IPS-18c (cell line): ENCODE results near the gene CRISPLD2.
"Not testable (repeated sequence)": the region's sequence is repeated elsewhere in the genome, so short reads cannot be mapped to it uniquely, and the experiment has no call there.

Experiments used
- H3K4me3 ChIP-seq: 2 replicates; pipeline ENCODE4 v1.7.0; 2013; ENCODE audit warnings: low read depth, mild to moderate bottlenecking, low read length, moderate library complexity; ENCODE audit not compliant: insufficient read depth
- H3K9me3 ChIP-seq: one replicate; pipeline ENCODE4 v1.6.1; 2013; ENCODE audit warnings: mild to moderate bottlenecking, low read length, moderate library complexity; ENCODE audit not compliant: control insufficient read depth, insufficient read depth

CRISPLD2 gene

DNA sequence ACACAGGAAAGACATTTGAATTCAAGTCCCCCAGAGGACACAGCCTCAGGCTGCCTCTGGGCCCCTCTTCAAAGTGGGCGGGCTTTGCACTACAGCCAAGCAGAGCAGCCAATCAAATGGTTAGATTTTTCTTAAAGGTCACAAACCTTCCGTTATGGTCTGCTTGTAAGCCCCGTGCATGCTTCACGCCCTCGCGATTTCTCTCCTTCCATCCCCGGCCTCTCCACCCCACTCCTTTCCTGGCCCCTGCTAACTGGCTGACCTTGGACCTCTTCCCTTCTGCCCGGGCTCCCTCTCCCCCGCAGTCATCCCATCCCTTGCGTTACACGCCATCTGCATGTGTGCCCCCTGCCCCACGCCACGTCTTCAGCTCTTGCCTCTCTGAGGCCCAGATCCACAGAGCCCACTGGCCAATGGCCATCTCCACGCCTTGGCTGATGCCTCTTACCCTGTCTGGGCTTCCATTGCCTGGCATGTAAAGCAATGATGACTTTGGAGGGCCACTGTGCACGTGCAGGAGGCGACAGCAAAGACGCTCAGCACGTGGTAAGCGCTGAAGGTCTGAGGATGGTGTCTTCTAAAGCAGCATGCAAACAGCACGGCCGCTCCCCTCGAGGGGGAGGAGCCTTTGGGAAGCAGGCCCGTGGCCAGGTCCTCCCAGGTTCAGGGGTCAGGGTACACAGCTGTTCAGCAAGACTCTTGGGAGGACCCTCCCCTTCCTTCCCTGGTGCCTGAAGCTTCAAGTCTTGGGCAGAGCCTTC lies 104.7 kb downstream of the CRISPLD2 start:
- H3K9me3 ChIP-seq: no peaks in the 10 kb centered on the region
- H3K4me3 ChIP-seq: no peak overlapping the region

DNA sequence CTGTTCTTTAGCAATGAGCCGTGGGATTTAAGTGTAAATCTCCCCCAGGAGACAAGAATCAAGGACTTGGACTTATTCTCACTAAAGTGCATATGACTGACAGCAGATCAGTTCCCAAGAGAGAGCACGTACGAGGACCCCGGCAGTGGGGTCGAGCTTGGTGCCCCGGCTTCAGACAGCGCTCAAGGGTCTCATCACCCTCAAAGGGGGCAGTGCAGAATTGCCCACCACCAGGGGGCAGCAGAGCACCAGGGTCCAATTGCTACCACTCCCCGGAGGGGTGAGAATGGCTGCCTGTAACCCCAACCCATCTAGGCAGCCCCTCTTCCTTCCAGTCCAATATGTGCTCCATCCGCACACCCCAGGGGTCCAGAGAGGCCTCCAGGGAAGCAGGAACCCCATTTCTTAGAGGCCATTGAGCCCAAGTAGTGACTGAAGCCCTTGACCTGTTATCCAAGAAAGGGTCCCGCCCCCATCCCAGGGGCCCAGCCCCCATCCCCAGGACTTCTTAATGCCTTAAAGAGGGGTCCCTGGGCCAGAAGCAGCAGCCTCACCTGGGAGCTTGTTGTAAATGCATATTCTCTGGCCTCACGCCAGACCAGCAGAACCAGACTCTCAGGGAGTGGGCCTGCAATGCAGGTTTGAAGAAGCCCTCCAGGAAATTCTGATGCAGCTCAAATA lies 105.4 kb downstream of the CRISPLD2 start:
- no peaks in the 10 kb centered on the region for H3K9me3 ChIP-seq
- H3K4me3 ChIP-seq: no peak overlapping the region

DNA sequence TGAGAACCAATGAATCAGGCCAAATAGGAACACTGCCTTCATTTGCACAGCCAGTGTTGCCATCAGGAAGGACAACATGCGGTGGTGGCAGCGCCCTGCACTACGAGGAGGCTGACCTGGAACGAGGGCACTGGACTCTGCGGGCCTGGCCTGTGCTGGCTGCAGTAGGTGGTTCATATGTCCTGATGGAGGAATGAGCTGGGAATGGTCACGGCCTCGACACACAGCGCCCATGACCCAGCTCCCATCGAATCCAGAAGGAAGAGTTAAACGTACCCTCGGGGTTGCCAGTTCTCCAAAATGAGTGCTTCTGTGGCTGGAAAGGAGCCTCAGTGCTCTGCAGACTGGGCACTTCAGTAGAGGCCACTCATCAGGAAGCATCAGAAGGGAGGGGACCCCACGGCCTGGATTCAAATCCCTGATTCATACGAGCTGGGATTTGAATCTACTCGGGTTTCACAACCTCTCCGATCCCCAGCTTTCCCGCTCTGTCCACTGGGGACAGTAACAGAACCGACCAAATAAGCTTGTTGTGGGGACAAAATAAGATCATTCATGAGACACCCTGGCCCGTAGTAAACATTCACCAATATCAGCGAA lies 106.1 kb downstream of the CRISPLD2 start:
- H3K4me3 ChIP-seq: no peak overlapping the region
- H3K9me3 ChIP-seq: no peaks in the 10 kb centered on the region

DNA sequence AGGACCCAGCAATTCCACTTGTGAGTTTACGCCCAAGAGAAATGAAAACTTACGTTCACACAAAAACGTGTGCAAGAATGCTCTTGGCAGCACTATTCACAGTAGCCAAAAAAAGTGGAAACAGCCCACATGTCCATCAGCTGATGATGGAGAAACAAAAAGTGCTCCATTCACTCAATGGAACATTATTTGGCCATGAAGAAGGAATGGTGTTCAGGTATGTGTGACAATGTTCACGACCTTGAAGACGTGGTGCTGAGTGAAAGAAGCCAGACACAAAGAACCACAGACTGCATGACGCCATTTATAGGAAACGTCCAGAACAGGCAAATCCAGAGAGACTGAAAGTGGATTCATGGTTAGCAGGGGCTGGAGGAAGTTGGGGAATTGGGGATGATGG lies 106.7 kb downstream of the CRISPLD2 start:
- no peak overlapping the region for H3K4me3 ChIP-seq
- H3K9me3 ChIP-seq: no peaks in the 10 kb centered on the region

DNA sequence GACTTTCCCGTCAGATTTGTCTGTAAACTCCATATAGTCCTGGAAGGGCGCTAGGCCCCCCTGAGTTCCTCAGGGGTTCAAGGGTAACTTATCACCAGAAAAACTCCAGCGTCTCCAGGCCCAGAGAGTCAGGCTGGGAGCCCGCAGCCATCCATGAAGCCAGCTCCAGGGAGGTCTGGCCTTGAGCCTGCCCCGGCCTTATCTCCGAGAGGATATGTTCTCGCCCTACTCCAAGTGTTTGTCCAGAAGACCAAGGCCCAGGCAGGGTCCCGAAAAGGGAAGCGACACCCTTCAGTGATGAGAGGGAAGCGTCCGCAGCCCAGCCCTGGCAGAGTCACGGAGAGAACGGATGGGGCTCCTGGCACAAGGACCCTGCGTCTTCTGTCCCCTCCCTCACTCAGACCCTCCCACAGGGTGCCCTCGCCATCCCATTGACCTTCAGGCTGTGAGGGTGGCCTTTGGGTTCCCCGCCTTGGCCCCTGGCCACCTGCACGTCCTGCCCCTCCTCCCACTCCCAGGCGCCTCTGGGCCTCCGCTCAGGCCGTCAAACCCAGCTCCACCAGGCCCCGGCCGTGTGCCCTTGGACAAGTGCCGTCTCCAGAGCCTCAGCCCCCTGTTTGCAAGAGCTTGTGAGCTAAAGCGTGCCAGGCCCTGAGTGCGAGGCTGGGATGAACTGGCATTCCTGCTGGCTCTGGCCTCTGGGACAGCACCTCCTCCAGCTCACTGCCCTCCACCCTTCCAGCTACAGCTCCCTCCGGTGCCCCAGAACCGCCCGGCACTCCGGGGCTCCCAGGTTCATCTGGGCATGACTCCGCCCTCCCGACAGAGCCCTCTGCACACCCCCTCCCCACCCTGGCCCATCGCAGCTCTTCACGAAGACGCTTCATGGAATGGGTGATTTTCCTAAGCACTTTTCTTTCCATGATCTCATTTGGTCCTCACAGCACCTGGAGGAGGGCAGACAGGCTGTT lies 108.1 kb downstream of the CRISPLD2 start:
- Histone ChIP-seq H3K4me3 (no peak overlapping the region), H3K9me3 (no peaks in the 10 kb centered on the region)

DNA sequence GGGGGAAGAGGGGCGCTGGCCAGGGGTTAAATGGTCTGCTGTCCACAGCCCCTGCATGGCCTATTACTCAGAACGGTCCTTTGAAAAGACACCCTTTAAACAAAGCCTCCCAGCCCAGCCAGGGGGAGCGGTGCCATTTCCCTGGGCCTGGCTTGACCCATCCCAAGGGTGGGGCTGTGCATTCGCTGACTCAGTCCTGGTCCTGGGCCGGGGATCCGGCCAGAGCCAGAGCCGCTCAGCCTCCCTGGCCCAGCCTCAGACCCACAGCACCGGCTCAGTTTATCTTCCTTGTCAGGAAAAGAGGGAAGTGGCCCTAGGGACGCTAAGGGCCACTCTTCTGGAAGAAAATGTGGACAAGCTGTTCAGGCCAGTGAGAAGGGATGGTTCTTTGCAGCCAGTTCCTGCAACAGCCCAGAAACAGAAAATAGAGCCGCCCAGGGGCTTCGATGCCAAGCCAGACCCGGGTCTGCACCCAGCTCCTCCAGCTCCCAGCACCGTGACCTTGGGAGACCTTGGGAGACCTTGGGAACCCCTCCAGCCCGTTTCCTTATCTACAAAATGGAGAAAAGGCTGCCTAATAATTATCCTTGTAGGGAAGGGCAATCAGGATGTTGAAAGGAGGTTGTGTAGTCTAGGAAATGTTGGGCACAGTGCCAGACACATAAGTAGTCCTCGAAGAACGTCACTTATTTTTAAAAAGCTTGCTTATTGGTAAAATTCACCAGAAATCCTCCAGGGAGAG lies 109.1 kb downstream of the CRISPLD2 start:
- H3K9me3 ChIP-seq: no peaks in the 10 kb centered on the region
- H3K4me3 ChIP-seq: no peak overlapping the region

DNA sequence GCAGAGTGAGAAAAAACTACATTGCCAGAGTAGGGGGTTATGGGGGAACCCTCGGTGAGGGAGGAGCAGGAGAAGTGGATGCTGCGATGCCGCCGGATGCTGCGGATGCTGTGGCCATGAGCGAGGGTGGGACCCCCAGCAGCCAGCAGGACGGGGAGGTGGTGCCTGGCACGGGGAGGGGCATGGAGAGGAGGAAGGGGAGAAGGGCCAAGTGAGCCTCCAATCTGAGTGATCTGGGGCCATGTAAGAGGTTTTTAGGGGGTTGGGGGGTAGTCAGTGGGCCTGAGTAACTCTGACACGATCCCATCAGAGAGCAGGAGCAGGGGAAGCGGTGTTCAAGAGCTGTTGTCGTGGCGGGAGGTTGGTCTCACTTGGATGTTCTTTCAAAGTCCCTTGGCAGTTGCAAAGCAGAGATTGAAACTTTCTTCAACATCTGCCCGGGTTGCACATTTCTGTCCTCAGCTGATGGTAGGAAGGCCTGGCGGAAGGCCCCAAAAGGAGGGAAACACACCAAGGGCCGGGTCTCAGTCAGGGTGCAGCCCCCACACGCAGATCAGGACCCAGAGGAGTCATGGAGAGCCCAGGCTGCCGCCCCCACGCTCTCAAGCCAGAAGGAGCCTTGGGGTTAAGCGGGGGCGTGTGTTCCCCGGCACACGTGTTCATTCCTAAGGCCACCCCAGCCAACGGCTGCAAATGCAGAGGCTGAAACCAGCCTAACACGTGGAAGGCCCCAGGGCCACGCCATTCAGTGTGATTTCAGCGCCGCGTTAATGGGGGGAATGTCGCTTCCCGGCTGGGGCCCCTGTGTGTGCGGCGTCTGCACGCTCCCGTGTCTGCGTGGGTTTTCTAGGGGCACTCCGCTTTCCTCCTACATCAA lies 109.9 kb downstream of the CRISPLD2 start:
- H3K9me3 ChIP-seq: no peaks in the 10 kb centered on the region
- H3K4me3 ChIP-seq: no peak overlapping the region

DNA sequence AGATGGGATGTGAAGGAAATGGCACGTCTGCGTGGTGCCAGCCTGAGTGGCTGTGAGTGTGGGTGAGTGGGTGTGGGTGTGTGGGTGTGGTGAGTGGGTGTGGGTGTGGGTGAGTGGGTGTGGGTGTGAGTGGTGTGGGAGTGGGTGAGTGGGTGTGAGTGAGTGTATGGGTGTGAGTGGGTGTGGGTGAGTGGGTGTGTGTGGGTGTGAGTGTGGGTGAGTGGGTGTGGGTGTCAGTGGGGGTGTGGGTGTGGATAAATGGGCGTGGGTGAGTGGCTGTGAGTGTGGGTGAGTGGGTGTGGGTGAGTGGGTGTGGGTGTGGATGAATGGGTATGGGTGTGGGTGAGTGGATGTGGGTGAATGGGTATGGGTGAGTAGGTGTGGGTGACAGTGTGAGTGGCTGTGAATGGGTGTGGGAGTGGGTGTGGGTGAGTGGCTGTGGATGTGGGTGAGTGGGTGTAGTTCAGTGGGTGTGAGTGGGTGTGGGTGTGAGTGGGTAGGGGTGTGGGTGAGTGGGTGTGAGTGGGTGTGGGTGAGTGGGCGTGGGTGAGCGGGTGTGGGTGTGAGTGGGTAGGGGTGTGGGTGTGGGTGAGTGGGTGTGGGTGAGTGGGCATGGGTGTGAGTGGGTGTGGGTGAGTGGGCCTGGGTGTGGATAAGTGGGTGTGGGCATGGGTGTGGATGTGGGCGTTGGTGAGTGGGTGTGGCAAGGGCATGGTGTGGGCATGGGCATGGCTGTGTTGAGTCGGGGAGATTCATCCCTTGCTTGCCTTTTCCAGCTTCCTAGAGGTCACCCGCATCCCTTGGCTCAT lies 110.7 kb downstream of the CRISPLD2 start:
- Histone ChIP-seq H3K4me3 (no peak overlapping the region), H3K9me3 (no peaks in the 10 kb centered on the region)

DNA sequence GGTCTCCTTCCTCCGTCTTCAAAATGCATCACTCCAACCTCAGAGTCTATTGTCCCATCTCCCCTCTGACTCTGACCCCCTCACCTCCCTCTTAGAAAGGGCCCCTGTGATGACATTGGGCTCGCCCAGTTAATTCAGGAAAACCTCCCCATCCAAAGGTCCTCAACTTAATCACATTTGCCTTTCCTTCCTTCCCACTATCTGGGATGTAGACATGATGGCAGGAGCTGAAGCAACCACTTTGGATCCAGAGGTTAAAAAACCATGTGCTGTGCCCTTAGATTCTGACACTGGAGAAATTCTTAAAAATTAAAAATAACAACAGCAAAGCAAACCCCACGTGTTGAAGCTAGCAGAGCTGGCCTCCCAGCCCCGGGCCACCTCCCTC lies 111.3 kb downstream of the CRISPLD2 start:
- no peak overlapping the region for H3K4me3 ChIP-seq
- H3K9me3 ChIP-seq: no peaks in the 10 kb centered on the region

DNA sequence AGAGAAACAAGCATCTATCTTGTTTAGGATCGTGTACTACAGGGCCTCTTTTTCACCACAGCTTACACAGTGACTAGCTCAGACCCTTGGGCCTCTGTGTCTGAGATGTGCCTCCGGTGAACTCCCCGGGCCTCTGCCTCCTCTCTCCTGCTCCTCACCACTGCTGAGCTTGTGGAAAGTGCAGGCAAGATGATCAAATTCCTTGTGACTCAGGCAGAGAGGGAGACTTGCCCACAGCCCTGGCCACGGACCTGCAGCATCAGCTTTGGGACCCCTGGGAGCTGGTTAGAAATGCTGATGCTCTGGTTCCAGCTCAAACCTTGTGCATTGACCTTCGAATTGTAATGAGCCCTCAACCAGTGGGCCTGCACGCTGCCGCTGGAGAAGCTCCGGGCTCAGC lies 111.7 kb downstream of the CRISPLD2 start:
- H3K4me3 ChIP-seq: no peak overlapping the region
- H3K9me3 ChIP-seq: no peaks in the 10 kb centered on the region

DNA sequence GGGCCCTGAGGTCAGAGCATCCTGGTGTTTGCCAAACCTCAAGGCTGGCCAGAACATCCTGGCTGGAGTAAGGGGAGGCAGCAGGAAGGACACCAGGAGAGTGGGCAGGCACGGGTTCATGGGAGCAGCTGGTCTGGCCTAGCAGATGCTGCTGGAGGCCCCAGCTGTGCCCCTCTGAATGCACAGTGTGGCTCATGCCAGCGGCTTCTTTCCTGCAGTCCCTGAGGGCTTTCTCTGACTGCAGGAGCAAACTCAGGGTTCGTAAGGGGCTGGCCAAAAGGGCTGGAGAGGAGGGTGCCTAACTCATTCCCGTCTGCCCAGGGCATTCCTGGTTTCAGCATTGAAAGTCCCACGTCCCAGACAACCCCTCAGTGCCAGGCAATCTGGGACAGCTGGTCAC lies 112.9 kb downstream of the CRISPLD2 start:
- no peaks in the 10 kb centered on the region for H3K9me3 ChIP-seq

DNA sequence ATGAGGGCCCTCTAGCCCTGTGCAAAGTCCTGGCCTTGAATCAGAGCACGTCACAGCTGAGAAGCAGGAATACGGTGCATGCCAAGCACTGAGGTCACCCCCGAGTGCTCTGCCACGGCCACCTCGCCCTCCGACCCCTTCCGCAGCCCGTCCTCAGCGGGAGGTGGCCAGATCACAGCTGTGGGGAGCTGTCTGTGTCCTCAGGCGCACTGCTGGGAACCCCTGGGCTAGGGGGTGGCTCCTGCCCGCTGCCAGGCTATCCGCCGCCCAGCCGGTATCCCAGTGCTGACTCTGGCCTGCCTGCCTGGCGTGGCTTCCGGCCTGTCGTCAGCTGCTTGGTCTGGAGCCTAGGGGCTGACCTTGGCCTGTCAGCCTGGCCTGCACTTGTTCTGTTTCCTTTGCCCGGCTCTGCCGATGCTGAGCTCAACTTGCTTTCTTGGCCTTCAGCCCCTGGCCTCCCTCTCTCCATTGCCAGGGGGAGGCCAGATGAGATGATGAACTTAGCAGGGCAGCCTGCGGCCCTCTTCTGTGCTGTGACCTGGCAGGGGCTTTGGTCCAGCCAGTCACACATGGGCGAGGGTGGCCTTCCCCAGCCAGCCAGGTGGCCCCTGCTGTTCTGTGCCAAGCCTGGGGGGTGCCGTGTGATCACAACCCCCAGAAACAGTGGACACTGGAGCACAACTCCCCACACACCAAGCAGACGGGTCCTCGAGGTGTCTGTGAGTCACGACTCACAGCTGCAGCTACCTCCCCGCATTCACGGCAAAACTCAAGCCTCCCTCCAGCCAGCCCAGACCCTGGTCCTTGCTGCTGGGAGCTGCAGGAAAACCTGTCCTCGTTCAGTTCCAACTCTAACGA lies 114.2 kb downstream of the CRISPLD2 start:
- no peaks in the 10 kb centered on the region for H3K9me3 ChIP-seq

More for the DNA sequence above, 112.9 kb downstream of the CRISPLD2 start:
- H3K4me3 ChIP-seq: no peak overlapping the region

DNA sequence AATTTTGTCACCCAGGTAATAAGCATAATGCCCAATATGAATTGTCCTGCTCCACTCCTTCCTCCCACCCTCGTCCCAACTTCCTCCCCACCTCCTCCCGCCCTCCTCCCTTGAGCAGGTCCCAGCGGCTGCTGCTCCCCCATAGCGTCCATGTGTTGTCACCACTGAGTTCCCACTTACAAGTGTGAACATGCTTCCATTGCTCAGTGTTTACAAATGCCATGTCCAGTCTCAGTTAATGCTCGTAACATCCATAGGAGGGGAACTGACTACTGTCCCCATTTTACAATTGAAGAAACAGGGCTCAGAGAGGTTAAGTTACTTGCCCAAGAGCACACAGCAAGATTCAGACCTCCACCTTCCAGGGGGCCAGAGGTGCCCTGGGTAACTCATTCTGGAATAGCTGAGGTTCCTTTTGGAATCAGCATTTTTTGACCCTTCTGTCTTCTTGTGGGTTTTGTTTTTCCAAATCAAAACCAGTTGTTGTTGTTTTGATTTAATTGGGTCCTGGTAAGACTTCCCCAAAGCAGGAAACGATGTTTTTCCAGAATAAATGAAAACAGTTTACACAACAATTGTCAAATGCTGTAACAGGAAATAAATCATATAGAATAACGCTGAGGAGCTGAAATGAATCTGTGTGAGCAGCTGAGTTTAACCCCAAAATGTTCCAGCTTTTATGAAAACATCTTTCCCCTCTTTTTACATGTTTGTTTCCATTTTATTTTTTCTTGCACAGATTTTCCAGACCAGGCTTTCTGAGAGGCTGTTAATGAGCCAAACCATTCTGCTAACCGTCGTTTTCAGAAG lies 117.6 kb downstream of the CRISPLD2 start:
- Histone ChIP-seq H3K4me3 (no peak overlapping the region), H3K9me3 (no peaks in the 10 kb centered on the region)

More for the DNA sequence above, 114.2 kb downstream of the CRISPLD2 start:
- H3K4me3 ChIP-seq: no peak overlapping the region

DNA sequence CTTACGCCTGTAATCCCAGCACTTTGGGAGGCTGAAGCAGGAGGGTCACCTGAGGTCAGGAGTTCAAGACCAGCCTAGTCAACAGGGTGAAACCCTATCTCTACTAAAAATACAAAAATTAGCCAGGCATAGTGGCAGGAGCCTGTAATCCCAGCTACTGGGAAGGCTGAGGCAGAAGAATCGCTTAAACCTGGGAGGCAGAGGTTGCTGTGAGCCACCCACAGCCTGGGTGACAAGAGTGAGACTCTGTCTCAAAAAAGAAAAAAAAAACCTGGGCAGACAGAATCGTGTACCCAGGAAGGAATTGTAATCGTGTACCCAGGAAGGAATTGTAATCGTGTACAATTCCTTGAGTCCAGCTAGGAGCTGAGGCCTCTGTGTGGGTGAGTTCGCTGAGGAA lies 118.8 kb downstream of the CRISPLD2 start:
- not testable (repeated sequence) for H3K4me3 ChIP-seq, H3K9me3 ChIP-seq
